Mucosa of descending colon (tissue), 3 donors: ENCODE measurements around the gene FAXDC2. TPM values are rescaled to one million over a fixed set of nuclear protein-coding genes. Genes with fewer than 3 reads are reported as not detected.
"Not testable (repeated sequence)": the region's sequence is repeated elsewhere in the genome, so short reads cannot be mapped to it uniquely, and the experiment has no call there.

Experiments
- ATAC-seq: fragments of 200-7000 bp; cut with Tn5 transposase; one replicate; pipeline ENCODE4 v1.9.1; 2020; ENCODE audit warnings: mild to moderate bottlenecking, moderate library complexity
- DNase-seq, 3 donors: peaks; one replicate each; pipeline ENCODE4 v3.0.0-alpha.2; 2020
- H3K36me3 ChIP-seq: fragments of 200-600 bp; one replicate; pipeline ENCODE4 v1.8.0; 2021; ENCODE audit warnings: low read depth, mild to moderate bottlenecking
- H3K4me1 ChIP-seq: fragments of 200-600 bp; one replicate; pipeline ENCODE4 v1.8.0; 2021; ENCODE audit warnings: low read depth, mild to moderate bottlenecking
- H3K4me3 ChIP-seq: fragments of 200-600 bp; one replicate; pipeline ENCODE4 v1.8.0; 2021; ENCODE audit warnings: mild to moderate bottlenecking
- H3K9me3 ChIP-seq: fragments of 200-600 bp; one replicate; pipeline ENCODE4 v1.8.0; 2021; ENCODE audit warnings: mild to moderate bottlenecking
- CTCF ChIP-seq: fragments of 200-600 bp; IDR thresholded peaks from one replicate; pipeline ENCODE4 v1.8.0; 2022; ENCODE audit warnings: antibody characterized with exemption, mild to moderate bottlenecking
- intact Hi-C, 2 donors: fragments of 100-400 bp; cut with DNase I in 1 of 2; cut with micrococcal nuclease in 1 of 2; formaldehyde crosslinking; loops; one replicate each; pipeline versions ENCODE4 v1.11.0 to v1.11.1; 2022; cut with DNase I, micrococcal nuclease
- total RNA-seq, 3 donors: library from RNA; stranded (reverse); fragmentation: NEBNext Ultra II Directional in 2 of 3; extraction: Animal tissue kit (Norgen Biotek cat#: 25700) in 2 of 3; gene quantifications; one replicate each; pipeline versions ENCODE4 v1.2.1 to v1.2.4, GENCODE V29; 2021 to 2023
- donor health status: DM: no; HTN: no; CAD: no; lungs with moderate emphysema.
- donor health status: DM: no; HTN: no; CAD: no.
- donor health status: DM: no; HTN: yes; CAD: no.

Gene FAXDC2
- total RNA-seq, 3 donors from 2014 or later, result 18.1 to 55.9 (median 20.9) TPM

- TF ChIP-seq CTCF, result no peak
- H3K4me1 ChIP-seq, result peaks cover 8% of the 10 kb centered on the region
- H3K4me3 ChIP-seq, result no peak overlapping the region
- no peaks in the 10 kb centered on the region for H3K36me3 ChIP-seq
- intact Hi-C loops, result no loop called here
- ATAC-seq (no peak), DNase-seq (no peak)
- no peaks in the 10 kb centered on the region for H3K9me3 ChIP-seq
Observed at GRCh38 chr5:154841273-154841661, 9.1 kb downstream of the FAXDC2 start.

GRCh38 chr5:154840435-154841272, 9.7 kb downstream of the FAXDC2 start:
- no peaks in the 10 kb centered on the region for H3K36me3 ChIP-seq
- H3K4me1 ChIP-seq, result peaks cover 10% of the 10 kb centered on the region
- H3K9me3 ChIP-seq, result no peaks in the 10 kb centered on the region
- intact Hi-C loops, result no loop called here
- H3K4me3 ChIP-seq, result no peak overlapping the region
- DNase-seq, result no peak
- no peak for TF ChIP-seq CTCF
- no peak for ATAC-seq

- DNase-seq (no peak), ATAC-seq (peak; percentile 59)
- intact Hi-C loops, result no loop called here
Observed at GRCh38 chr5:154837009-154837901, 13.1 kb downstream of the FAXDC2 start.

GRCh38 chr5:154836225-154836624, 14.2 kb downstream of the FAXDC2 start:
- Histone ChIP-seq H3K4me3 (no peak overlapping the region), H3K9me3 (no peaks in the 10 kb centered on the region), H3K4me1 (peaks cover 17% of the 10 kb centered on the region), H3K36me3 (no peaks in the 10 kb centered on the region)
- intact Hi-C loops, result no loop called here
- no peak for ATAC-seq
- no peak for DNase-seq
- no peak for TF ChIP-seq CTCF

More at GRCh38 chr5:154837009-154837901, 13.1 kb downstream of the FAXDC2 start:
- Histone ChIP-seq H3K9me3 (no peaks in the 10 kb centered on the region), H3K4me3 (no peak overlapping the region), H3K4me1 (peaks cover 17% of the 10 kb centered on the region), H3K36me3 (no peaks in the 10 kb centered on the region)
- TF ChIP-seq CTCF, result no peak

GRCh38 chr5:154835701-154836052, 14.7 kb downstream of the FAXDC2 start:
- ATAC-seq, DNase-seq, H3K4me3 ChIP-seq, H3K36me3 ChIP-seq, intact Hi-C loops, H3K9me3 ChIP-seq: not testable (repeated sequence)
- peaks cover 17% of the 10 kb centered on the region for H3K4me1 ChIP-seq

GRCh38 chr5:154834053-154834452, 16.4 kb downstream of the FAXDC2 start:
- peaks cover 29% of the 10 kb centered on the region for H3K4me1 ChIP-seq
- H3K36me3 ChIP-seq, result no peaks in the 10 kb centered on the region
- DNase-seq (no peak), ATAC-seq (no peak)
- TF ChIP-seq CTCF, result no peak
- intact Hi-C loops, result no loop called here
- H3K4me3 ChIP-seq, result no peak overlapping the region
- no peaks in the 10 kb centered on the region for H3K9me3 ChIP-seq

- H3K9me3 ChIP-seq, DNase-seq, H3K4me3 ChIP-seq, ATAC-seq, H3K36me3 ChIP-seq, intact Hi-C loops: not testable (repeated sequence)
- H3K4me1 ChIP-seq, result peaks cover 32% of the 10 kb centered on the region
Observed at GRCh38 chr5:154832804-154833203, 17.6 kb downstream of the FAXDC2 start.
